ENCODE results near the gene TMEM255B. TPM values are rescaled to one million over a fixed set of nuclear protein-coding genes. Genes with fewer than 3 reads are reported as not detected.

Gene TMEM255B
- total RNA-seq, 4 donors from 2014 or later, result 0.26 to 3.8 (median 1.7) TPM

- Histone ChIP-seq H3K4me1 (peaks cover 57% of the 10 kb centered on the region), H3K27me3 (no peaks in the 10 kb centered on the region), H3K4me3 (peak overlapping the region; percentile 9), H3K27ac (peak overlapping the region; percentile 70), H3K9me3 (no peaks in the 10 kb centered on the region), H3K36me3 (peaks cover 2% of the 10 kb centered on the region)
- WGBS, result 13% methylated on average over 14 of the region's 24 CpGs
- DNase-seq (ENCODE audit: low spot score in 2 of 2), result peak; percentile 94 to 96
- TF ChIP-seq POLR2A (IDR thresholded peaks at IDR 0.05) (no peak), POLR2AphosphoS5 (IDR thresholded peaks at IDR 0.05) (peak in 2 of 3 donors; percentile 74 to 93), EP300 (IDR thresholded peaks at IDR 0.05) (no peak)
- TF ChIP-seq, protein P1, sequence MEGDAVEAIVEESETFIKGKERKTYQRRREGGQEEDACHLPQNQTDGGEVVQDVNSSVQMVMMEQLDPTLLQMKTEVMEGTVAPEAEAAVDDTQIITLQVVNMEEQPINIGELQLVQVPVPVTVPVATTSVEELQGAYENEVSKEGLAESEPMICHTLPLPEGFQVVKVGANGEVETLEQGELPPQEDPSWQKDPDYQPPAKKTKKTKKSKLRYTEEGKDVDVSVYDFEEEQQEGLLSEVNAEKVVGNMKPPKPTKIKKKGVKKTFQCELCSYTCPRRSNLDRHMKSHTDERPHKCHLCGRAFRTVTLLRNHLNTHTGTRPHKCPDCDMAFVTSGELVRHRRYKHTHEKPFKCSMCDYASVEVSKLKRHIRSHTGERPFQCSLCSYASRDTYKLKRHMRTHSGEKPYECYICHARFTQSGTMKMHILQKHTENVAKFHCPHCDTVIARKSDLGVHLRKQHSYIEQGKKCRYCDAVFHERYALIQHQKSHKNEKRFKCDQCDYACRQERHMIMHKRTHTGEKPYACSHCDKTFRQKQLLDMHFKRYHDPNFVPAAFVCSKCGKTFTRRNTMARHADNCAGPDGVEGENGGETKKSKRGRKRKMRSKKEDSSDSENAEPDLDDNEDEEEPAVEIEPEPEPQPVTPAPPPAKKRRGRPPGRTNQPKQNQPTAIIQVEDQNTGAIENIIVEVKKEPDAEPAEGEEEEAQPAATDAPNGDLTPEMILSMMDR (IDR thresholded peaks at IDR 0.05), result peak; percentile 66 to 84
Measured at GRCh38 chr13:113816946-113817859, 58.2 kb downstream of the TMEM255B start.

DNA sequence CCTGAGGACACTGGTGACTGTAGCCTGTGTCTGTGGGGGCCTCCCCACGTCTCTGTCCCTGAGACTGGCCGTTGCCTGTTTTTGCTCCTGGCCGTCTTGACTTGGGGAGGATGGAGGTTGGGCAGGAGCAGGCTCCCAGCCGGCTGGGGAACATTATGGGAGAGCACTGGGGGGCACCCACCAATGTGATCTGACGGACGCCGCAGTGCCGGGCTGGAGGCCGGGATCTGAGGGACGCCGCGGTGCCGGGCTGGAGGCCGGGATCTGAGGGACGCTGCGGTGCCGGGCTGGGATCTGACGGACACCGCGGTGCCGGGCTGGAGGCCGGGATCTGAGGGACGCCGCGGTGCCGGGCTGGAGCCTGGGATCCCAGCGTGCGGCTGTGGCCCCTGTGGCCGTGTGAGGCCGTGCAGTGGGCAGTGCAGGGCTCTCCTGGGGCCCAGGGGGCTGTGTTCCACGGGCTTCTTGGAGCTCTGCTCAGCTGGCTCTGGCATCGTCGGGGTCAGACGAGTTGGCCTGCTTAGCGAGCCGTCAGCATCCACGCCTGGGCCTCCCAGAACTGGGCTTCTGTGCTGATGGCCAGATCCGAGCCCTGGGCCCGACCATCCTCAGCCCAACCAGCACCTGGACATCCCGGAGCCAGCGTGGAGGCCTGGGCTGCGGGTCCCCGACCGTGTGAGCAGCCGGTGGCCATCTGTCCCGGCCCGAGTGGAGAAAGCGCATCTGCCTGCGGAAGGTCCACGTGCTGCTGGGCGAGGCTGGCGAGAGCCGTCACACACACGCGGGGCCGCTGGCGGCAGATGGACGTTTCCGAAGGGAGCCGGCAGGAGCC is 59.0 kb downstream of the TMEM255B start:
- H3K27ac ChIP-seq, result peak overlapping the region; percentile 70
- 73% methylated on average over 17 of the region's 60 CpGs for WGBS
- H3K4me1 ChIP-seq, result peaks cover 60% of the 10 kb centered on the region

GRCh38 chr13:113818700-113819295 is 59.8 kb downstream of the TMEM255B start:
- TF ChIP-seq, protein P1 (IDR thresholded peaks at IDR 0.05), result no peak
- TF ChIP-seq EP300 (IDR thresholded peaks at IDR 0.05) (no peak), POLR2A (IDR thresholded peaks at IDR 0.05) (no peak), POLR2AphosphoS5 (IDR thresholded peaks at IDR 0.05) (no peak)
- H3K27ac ChIP-seq, result no peak overlapping the region
- no peaks in the 10 kb centered on the region for H3K9me3 ChIP-seq
- H3K36me3 ChIP-seq, result peaks cover 17% of the 10 kb centered on the region
- DNase-seq (ENCODE audit: low spot score in 2 of 2), result no peak
- no peak overlapping the region for H3K4me3 ChIP-seq
- peaks cover 60% of the 10 kb centered on the region for H3K4me1 ChIP-seq
- H3K27me3 ChIP-seq, result no peaks in the 10 kb centered on the region
- 81% methylated on average over 14 of the region's 26 CpGs for WGBS

More for the DNA sequence above, 59.0 kb downstream of the TMEM255B start:
- DNase-seq (ENCODE audit: low spot score in 2 of 2), result no peak
- H3K27me3 ChIP-seq, result no peaks in the 10 kb centered on the region
- no peak for TF ChIP-seq POLR2A (IDR thresholded peaks at IDR 0.05)
- peak in 1 of 3 donors; percentile 16 for TF ChIP-seq POLR2AphosphoS5 (IDR thresholded peaks at IDR 0.05)
- no peaks in the 10 kb centered on the region for H3K9me3 ChIP-seq
- H3K4me3 ChIP-seq, result peak overlapping the region; percentile 9
- peaks cover 10% of the 10 kb centered on the region for H3K36me3 ChIP-seq

DNA sequence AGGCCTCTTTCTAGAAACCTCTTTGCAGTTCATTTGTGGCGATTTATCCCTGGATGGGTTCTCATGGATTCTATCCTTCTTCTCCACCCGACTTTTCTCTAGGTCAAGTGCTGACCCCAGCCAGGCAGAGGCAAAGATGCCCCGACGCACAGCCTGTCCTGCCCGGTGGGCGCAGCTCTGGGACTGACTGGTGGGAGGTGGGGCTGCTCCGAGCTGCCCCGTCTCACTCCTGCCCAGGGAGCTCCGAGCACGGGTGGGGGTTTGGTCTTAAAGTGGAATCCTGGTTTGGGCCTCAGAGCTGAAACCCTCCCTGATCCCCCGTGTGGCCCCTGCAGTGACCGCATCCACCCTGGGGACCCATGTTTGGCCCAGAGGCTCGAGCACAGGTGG is 60.3 kb downstream of the TMEM255B start:
- no peak overlapping the region for H3K27ac ChIP-seq
- H3K4me3 ChIP-seq, result no peak overlapping the region
- DNase-seq (ENCODE audit: low spot score in 2 of 2), result no peak
- WGBS, result 90% methylated on average over 8 of the region's 13 CpGs
- no peaks in the 10 kb centered on the region for H3K9me3 ChIP-seq
- peaks cover 20% of the 10 kb centered on the region for H3K36me3 ChIP-seq
- H3K4me1 ChIP-seq, result peaks cover 60% of the 10 kb centered on the region
- TF ChIP-seq, protein P1 (IDR thresholded peaks at IDR 0.05), result no peak
- TF ChIP-seq POLR2AphosphoS5 (IDR thresholded peaks at IDR 0.05) (no peak), POLR2A (IDR thresholded peaks at IDR 0.05) (no peak), EP300 (IDR thresholded peaks at IDR 0.05) (no peak)
- H3K27me3 ChIP-seq, result no peaks in the 10 kb centered on the region
